ENCODE results near the gene KIF6. TPM values are rescaled to one million over a fixed set of nuclear protein-coding genes. Genes with fewer than 3 reads are reported as not detected.

The KIF6 gene
- total RNA-seq, 1 experiment from 2014 or later, result 0.11 TPM

DNA sequence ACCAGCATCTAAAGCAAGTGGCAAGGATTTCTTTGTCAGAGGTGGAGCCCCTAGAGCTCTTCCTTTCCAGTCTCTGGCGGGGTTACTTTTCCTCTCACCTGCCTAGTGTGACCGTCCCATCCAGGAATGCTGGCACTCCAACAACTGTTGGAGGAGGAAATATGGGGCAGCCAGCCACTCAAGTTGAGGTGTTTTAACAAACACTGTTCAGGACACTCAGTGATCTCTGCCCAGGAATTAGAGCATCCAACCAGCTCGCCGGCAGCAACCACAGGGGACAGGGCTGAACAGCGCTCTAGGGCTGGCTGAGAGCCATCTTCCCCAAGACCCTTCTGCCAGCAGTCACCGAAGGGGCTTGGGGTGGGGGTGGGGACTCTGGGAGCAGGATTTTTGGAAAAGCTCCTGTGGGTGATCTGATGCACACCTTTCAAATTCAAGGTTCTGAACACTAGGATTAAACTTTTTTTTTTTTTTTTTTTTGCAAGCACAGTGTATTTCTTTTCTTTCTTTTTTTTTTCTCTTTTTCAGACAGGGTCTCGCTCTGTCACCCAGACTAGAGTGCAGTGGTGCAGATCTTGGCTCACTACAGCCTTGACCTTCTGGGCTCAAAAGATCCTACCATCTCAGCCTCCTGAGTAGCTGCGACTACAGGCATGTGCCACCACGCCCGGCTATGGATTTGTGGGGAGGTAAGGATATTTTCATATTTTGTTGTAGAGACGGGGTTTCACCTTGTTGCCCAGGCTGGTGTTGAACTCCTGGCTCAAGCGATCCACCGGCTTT lies 374.3 kb downstream of the KIF6 start:
- no peak for DNase-seq (ENCODE audit: low read depth)

DNA sequence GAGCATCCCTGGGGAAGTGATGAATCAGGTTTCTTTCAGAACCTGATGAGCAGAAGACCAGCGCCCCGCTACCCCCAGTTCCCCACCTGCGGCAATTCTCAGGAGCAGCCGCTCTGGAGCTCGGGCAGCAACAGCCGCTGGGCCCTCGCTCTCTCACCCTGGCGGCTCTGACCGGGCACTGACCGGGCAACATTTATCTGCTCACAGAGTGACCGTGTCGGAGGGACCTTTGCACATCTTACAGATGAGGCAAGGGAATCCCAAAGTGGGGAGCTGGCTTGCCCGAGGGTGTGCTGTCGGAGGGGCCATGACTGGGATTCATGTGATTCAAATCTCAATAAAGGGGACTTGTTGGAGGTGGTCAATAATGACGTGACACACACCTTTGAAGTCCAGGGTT lies 376.5 kb downstream of the KIF6 start:
- no peak for DNase-seq (ENCODE audit: low read depth)

DNA sequence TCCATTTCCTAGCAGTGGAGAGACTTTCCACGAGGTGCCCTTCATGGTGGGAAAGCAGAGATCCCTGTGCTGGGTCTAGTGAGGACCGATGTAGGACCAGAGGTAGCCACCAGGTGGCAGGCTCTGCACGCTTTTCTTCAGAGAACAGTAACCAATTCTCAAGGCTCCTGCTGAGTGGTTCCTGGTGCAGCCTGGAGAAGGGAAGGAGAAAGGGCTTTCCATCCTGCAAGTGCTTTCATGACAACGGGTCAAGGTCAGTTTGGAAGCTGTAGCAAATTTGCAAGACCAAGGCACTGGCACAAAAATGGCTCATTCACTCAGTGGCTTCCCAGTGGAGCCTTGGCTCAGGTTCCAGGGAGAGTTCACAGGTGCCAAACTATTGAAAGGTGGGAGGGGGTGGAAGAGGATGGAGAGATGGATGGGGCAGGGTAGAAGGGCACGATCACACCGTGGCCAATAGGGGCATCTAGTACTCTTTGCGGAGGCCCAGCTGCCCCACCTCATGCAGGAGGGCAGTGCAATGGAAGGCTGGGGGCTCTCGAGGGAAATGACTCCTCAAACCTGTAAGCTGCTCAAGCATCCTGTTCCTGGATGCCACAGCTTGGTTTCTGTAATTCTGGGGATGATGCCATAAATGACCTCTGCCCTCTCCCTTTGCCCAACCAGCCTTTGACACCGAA lies 377.2 kb downstream of the KIF6 start:
- DNase-seq (ENCODE audit: low read depth), result peak; percentile 71

DNA sequence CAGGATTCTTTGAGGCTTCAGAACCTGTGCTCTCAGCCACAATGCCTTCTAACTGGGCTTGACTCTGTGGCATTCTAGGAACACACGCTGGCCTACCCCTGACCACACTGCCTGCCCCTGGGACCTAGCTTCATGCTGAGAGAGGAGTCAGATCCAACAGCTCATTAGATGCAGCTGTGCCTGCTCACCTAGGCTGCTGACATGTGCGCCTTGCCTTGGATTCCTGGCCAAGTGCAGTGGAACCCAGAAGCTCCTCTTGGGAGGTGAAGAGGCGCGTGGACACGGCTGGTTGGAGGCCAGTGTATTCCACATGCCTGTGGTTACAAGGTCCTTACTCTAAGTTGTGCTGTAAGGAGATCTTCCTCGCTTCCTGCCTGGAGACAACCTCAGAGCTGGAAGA lies 378.0 kb downstream of the KIF6 start:
- DNase-seq (ENCODE audit: low read depth), result no peak

DNA sequence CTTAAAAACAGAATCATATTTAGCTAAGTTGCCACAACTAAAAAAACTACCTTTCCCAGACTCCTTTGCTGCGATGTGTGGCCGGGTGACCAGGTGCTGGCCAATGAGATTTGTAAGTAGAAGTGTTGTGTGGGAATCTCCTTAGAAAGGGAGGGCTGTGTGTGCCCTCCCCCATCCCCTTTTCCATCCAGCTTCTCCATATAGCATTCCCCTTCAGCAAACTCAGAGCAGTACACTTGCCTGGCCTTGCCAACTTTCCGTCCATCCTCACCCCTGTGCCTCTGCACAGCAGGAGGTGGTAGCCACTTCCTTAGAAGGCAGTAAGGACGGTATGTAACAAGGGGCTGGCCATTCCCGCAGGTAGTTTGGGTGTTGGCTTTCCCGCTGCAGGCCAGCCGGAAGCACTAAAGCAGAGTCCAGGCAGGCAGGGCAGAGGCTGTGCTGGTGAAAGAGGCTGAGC lies 380.4 kb downstream of the KIF6 start:
- no peak for DNase-seq (ENCODE audit: low read depth)

DNA sequence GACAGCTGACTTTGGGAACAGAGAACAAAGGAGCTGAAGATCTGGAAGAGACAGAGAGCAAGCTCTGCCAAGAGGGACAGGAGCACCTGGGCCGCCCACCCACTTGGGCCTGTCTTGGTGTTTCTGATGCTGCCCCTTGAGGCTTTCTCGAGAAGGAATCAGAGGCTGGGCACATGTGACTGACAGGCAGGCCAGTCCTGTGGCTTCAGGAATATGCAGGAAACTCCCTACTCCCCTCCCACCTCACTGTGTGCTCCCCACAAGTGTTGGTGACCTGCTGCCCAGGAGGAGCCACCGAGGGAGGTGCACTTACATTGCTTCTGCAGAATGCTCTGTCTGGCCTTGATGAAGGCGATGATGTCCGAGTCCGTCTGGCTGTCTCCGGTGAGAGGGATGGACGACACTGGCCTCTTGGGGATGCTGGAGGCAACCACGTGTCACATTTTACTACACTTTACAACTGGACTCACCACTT lies 381.8 kb downstream of the KIF6 start:
- DNase-seq (ENCODE audit: low read depth), result no peak

DNA sequence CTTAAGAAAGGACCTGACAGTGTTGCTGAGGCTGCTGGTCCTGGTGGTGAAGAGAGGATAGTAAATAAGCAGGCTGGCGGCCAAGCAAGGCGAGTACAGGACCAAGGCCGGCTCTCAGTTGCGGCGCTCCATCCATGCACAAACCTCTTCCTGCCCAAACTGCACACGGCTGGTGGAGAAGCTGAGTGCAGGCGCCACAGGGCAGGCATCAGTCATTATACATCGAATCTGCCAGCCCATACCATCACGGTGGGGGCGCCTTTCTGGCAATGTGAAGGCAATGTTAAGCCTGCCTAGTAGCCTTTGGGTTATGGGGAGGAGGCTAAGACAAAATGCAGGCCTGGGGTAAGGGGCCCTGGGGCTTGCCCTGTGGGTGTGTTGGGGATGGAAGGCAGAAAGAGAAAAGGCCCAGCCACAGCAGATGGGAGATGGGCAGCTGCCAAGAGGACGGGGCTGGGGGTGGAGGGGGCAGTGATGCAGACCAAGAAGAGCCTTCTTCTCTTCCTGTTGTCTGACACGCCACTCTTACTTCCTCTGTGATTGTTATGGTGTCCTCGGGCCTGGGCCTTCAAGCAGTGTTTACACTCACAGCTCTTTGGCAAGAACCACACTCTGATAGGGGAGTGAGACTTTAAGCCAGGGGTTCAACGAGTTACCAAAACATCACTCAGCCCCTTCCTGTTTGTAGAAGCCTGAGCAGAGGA lies 382.4 kb downstream of the KIF6 start:
- no peak for DNase-seq (ENCODE audit: low read depth)

DNA sequence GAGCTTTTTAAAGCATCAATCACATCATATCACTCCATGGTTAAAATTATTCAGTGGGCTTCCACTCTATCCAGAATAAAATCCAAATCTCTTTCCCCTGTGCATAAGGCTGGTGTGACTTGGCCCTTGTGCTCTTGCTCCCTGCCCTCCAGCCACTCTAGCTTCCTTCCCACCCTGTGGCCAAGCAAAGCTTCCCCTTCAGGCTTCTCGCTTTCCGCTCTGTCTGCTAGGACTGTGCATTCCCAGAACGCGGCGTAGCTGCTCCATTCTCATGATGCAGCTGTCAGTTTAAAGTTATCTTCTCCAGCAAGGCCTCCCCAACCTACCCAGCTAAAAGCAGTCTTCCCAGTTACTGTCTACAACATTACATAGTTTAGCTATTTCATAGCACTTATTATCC lies 383.3 kb downstream of the KIF6 start:
- DNase-seq (ENCODE audit: low read depth), result no peak

DNA sequence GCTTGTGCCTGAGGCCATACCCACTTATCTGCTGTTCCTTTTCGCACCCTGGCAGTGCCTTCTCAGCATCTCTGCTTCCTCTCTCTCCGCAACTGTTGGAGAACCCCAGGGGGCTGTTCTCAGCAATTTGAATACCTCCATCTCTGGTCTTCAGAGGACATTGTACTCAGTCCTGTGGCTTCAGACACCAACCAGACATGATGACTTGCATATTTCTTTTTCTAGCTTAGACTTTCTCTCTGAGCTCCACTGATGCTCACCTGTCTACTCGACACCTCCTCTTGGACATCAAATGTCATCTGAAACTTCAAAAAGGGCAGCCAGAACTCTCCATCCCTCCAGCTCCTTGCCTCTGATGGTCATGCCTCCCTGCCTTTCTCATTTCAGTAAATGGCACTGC lies 383.9 kb downstream of the KIF6 start:
- DNase-seq (ENCODE audit: low read depth), result no peak

DNA sequence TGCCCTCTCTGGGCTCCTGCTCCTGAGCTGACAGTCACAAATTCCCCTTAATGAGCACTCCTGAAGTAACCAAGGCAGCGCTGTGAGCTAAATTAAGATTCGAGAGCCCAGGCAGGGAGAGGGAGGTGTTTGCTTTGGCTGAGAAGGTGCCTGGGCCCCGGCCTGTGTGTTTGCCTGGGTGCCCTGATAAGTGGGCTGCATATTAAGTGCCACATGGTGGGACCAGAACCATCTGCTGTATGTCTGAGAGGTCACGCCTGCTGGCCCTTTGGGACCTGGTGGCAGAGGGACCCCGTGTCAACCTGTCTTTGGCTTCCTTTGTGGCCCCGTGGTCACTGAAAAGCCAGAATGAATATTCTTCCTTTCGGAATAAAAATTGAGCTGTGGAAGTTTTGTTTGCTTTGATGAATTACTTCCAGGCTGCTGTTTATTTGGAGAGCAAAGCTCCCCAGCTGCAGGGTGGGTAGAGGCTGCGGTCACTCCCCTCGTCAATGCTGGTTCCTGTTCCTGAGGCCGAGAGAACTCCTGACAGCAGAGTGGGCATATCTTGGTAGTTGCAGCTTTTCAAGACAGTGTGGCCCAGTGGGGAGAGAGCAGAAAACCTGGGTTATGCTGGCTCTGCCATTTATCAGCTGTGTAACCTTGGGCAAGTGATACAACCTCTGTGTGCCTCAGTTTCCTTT lies 385.2 kb downstream of the KIF6 start:
- no peak for DNase-seq (ENCODE audit: low read depth)

DNA sequence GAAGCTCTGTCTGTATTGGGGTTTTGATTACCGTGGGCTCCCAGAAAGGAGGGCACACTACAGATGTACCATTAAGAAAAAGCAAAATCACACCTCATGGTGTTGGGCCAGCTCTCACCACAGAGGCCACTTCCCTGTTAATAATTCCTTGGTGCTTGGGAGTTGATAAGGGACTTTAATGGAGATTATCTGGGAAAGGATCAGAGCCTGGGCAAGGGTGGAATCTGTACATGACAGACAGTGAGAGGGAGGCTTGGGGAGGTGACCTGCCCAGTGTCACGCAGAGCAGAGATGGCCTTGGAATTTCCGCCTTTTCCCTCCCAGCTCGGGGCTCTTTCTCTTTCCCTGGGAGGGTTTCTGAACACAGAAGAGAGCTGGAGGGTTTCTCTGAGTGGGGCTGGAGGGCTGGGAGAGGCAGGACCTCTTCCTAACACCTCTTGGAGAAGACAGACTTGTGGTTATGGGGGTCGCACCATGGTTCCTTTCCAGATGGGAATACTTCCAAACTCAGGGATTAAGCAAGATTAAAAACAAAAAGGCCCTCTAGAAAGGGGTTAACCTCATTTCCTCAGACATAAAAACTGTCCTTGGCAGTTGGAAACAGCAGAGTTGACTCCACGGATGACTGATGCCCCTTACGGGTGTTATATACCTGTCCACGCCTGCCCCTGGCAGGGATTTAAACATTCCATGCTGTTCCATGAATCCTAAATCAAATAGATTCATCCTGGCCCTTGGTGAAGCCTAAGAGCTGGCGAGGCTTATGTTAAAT lies 385.9 kb downstream of the KIF6 start:
- no peak for DNase-seq (ENCODE audit: low read depth)

DNA sequence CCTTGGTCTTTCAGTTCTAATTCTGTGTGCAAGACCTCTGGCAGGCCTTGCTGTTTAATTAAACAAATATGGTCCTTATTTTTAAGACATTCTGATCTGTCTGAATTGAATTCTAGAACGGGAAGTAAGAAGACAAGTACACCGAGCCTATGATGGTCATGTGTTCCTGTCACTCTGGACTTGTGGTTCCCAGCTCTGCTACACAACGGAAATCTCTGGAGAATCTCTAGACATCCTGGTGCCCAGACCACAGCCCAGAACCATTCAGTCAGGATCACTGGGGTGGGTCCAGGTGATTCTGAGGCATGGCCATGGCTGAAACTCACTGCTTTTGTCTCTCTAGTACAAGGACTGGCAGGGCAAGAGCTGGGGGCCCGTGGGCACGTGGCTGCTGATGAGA lies 386.8 kb downstream of the KIF6 start:
- DNase-seq (ENCODE audit: low read depth), result no peak

DNA sequence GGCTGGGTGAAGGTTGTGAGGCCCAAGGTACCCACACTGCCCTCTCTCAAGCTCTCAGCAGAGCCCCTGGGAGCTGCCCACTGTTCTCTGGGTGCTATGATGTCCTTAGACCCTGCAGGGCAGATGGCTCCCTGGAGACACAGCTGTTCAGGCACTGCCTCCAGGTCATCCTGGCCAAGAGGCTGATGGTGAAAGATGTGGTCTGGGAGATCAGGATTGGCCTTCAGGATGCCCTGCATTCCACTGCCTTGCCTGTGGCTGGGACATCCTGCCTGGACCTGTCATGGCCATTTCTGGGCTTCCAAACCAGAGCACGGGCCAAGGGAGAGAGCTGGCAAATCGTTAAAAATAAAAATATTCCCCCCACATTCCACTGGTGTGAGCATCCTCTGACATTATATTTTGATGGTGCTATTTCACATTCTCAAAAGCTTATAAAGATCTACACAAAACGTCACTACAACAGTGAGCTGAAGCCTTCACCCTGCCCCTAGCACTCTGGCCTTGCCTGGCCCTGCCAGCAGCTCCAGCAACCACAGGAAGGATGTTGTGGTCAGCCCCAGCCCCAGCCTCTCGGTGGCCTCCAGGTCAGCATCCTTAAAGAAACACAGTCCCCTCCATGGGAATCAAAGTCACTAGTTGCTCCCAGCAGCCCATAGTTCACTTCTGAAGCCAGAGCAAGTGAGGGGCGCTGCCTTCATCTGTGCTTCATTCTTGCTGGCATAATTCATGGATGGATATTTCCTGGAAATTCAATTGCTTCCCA lies 389.2 kb downstream of the KIF6 start:
- peak; percentile 49 for DNase-seq (ENCODE audit: low read depth)

DNA sequence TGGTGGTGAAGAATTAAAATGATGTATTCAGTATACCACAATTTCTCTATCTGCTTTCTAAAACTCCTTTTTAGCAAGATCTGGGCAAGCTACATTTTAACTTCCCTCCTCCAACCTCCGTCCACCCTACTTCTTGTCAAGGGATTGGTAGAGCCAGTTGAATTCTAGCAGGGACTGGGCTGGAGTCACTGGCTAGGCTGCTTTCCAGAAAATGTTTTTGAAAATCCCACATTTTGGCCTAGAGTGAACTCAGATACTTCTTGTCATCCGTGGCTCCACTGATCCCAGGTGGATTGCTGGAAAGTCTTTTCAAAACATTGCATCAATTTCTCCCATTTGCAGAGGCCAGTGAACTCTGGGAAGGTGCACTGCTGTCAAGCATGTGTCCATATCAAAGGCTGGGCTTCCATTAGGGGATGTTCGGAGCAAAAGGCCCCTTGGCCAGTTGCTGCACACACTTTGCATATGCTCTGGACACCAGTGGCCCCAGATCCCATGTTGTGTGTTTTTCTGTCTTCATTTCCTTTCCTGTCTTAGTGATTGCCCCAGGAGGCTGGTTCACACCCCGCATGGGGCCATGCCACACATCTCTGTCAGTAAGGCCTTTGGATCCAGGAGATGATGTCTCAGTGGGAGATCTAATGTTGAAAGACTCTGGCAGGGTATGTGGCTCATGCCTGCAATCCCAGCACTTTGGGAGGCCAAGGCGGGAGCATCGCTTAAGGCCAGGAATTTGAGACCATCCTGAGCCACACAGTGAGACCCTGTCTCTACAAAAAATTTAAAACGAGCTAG lies 391.4 kb downstream of the KIF6 start:
- DNase-seq (ENCODE audit: low read depth), result no peak

DNA sequence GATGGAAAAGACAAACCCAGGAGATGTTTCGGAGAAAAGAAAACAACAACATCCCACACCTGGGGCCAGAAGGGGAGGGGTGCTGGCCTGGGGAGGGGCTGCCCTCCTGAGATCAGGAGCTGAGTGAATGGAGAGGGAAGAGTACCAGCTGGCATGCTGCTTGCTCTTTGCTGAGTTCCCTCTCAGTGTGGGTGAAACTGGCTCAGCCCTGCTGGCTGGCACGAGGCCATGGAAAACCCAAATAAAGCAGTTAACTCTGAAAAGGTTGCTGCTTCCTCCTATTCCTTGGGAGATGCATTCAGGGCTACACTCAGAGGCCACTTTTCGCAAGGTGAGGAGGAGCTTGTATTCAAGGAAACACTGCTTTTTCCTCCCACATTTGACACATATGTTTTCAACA lies 394.7 kb downstream of the KIF6 start:
- no peak for DNase-seq (ENCODE audit: low read depth)

DNA sequence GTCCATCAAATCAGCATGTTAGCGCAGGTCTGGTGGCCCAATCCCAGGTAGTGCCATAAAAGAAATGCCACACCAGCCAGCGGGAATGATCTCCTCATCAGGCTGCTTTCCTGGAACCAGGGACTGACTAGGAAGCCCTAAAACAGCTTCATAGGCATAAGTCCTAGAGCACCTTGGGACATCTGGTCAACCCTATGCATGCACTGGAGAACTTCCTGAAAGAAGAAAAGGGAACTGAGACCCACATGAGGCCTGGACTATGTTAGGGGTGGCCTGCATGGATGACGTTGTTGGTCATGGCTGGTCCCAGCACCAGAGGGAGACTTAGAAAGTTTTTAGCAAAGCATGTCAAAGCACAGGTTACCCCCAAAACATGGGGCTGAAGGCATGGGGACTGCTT lies 395.2 kb downstream of the KIF6 start:
- DNase-seq (ENCODE audit: low read depth), result no peak

DNA sequence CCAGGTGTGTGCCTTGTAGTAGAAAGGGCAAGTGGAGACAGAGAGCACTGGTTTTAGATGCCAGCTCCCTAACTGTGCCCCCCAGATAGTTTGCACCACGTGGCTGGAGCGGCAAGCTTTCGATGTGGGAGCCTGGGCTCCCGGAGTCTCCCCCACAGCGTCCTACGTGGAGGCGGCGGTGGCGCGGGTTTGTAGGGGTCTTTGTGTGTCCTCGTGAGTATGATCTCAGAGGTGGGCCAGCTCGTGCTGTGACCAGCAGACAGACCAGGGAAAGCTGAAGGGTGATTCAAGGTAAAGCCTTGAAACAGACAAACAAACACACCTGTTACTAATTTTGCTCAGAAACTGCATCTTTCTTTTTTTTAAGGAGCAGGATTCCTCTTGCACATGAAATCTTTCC lies 397.1 kb downstream of the KIF6 start:
- no peak for DNase-seq (ENCODE audit: low read depth)

DNA sequence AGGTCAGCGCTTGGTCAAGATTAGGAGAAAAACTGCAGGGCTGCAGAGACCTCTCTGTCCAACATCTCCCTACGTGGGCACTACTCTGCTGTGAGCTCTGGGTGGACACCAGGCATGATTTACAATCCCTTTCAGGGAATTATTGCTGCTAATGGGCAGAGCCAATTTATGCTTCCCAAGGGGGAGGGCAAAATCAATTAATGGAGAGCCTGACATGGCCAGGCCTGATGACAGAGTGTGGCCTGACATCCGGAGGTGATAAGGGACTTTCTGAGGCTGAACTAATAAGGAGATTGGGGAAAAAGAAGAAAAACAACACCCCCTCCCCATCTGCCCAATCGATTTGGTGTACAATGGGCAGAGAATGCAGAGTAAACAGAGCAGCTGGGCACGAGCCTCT lies 397.7 kb downstream of the KIF6 start:
- DNase-seq (ENCODE audit: low read depth), result no peak

DNA sequence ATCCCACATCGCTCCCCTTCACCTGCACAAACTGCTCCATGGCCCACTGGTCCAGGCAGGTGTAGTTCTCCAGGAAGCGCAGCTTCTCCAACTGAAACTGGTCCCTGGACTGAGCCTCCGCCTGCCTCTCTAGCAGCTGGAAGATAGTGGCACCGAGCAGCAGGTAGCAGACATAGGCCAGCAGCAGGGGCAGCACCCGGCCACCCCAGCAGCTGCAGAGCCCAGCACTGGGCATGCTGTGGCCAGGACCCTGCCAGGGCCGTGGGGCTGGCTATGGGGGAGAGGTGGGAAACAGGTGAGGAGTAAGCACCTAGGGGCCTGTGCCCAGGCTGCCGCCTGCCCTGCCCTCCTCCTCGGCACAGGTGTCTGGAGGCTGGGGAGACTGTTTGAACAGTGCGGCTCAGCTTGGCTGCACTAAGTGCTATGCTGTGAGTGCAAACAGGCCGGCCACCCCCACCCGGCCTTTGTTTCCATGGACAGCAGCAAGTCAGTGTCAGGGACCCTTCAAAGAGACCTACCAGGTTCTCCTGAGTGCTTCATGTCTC lies 402.8 kb downstream of the KIF6 start, which contains the start of gene KCNK16:
Gene KCNK16 (minus strand): TSS at position 397 of the 545 bp plus-strand sequence. CDS start 162 bp downstream, at position 235.
- no peak for DNase-seq (ENCODE audit: low read depth)

All from Daoy (cell line).